HepG2 (cell line): Measurements from ENCODE around the gene MEF2A. TPM values are rescaled to one million over a fixed set of nuclear protein-coding genes. Genes with fewer than 3 reads are reported as not detected.

Experiments
- ADNP ChIP-seq: sonication (generic); formaldehyde crosslinking; IDR thresholded peaks from 2 replicates; pipeline ENCODE4 v1.4.0; 2020; ENCODE audit warnings: missing genetic modification reagents
- ARNTL ChIP-seq: sonication (generic); formaldehyde crosslinking; IDR thresholded peaks from 2 replicates; pipeline ENCODE4 v1.4.0; 2020; ENCODE audit warnings: mild to moderate bottlenecking, missing genetic modification reagents
- MEIS2 ChIP-seq: sonication (generic); formaldehyde crosslinking; IDR thresholded peaks from 2 replicates; pipeline ENCODE4 v1.9.0; 2021; ENCODE audit warnings: mild to moderate bottlenecking, missing genetic modification reagents
- MTF1 ChIP-seq: sonication (generic); formaldehyde crosslinking; IDR thresholded peaks from 2 replicates; pipeline ENCODE4 v1.5.0; 2020; ENCODE audit warnings: missing genetic modification reagents
- SAP130 ChIP-seq: IDR thresholded peaks from 2 replicates; pipeline ENCODE4 v1.6.1; 2016; ENCODE audit warnings: low read depth
- TAF1 ChIP-seq: sonication (generic); formaldehyde crosslinking; IDR thresholded peaks from 2 replicates; pipeline ENCODE4 v1.4.0; 2020; ENCODE audit warnings: missing genetic modification reagents
- XBP1 ChIP-seq: sonication (generic); formaldehyde crosslinking; IDR thresholded peaks from 2 replicates; pipeline ENCODE4 v1.5.0; 2020; ENCODE audit warnings: missing genetic modification reagents
- ZHX2 ChIP-seq, 2 experiments: sonication (generic) in 1 of 2; formaldehyde crosslinking in 1 of 2; IDR thresholded peaks; 2 replicates each; pipeline versions ENCODE4 v1.6.1 to v1.9.0; 2014 to 2022; ENCODE audit warnings: antibody characterized with exemption in 1 of 2, borderline replicate concordance in 1 of 2, inconsistent platforms in 1 of 2, low read depth in 1 of 2, missing genetic modification reagents in 1 of 2
- ZNF280D ChIP-seq: sonication (generic); formaldehyde crosslinking; IDR thresholded peaks from 2 replicates; pipeline ENCODE4 v1.5.1; 2020; ENCODE audit warnings: mild to moderate bottlenecking, missing genetic modification reagents
- ZXDC ChIP-seq: sonication (generic); formaldehyde crosslinking; IDR thresholded peaks from 2 replicates; pipeline ENCODE4 v1.5.0; 2020; ENCODE audit warnings: mild to moderate bottlenecking, missing genetic modification reagents
- polyA plus RNA-seq, 8 experiments: library from polyadenylated mRNA; depleted of rRNA in 3 of 8; stranded (reverse) in 7 of 8; unstranded in 1 of 8; fragments of >200 nt; fragmentation: Illumina TruSeq in 4 of 8; extraction: Trizol in 4 of 8; gene quantifications; 2 replicates each; pipeline versions ENCODE4 v1.2.1 to v1.2.3, GENCODE V29; 2011 to 2016; ENCODE audit warnings: low read depth in 4 of 8, missing spikeins in 1 of 8, mixed read lengths in 1 of 8; ENCODE audit not compliant: insufficient read depth in 1 of 8
- total RNA-seq, 5 experiments: library from RNA; depleted of rRNA; stranded (reverse); fragments of >200 nt; fragmentation: Illumina TruSeq; extraction: Trizol; gene quantifications; 2 replicates each; pipeline ENCODE4 v1.2.3, GENCODE V29; 2016; ENCODE audit warnings: low read depth in 1 of 5

The MEF2A gene
- total and polyA plus RNA-seq, 2 of the 13 experiments (the other 11 are each of a cell fraction or from before 2014, with no cell fraction given) = 15.2 to 24.4 TPM

- 0 out of 2 replicates have a peak, but pooled peaks have one; percentile 19 for TF ChIP-seq MEIS2
- TF ChIP-seq SAP130 (CRISPR knock-in tag) = peak; percentile 59
- no peak for TF ChIP-seq MTF1 (CRISPR knock-in tag)
- TF ChIP-seq ARNTL (CRISPR knock-in tag) = no peak
- no peak for TF ChIP-seq ZHX2 (IDR thresholded peaks at IDR 0.05; ENCODE audit: low read depth)
- TF ChIP-seq ZHX2 (CRISPR knock-in tag; IDR thresholded peaks at IDR 0.05; ENCODE audit: borderline replicate concordance) = no peak
- peak; percentile 69; the same call in 1 of the 2 replicates for TF ChIP-seq TAF1
- TF ChIP-seq ADNP (CRISPR knock-in tag) = no peak
- no peak for TF ChIP-seq ZNF280D (CRISPR knock-in tag)
- no peak for TF ChIP-seq XBP1 (CRISPR knock-in tag)
- TF ChIP-seq ZXDC = no peak
Measured at GRCh38 chr15:99733268-99734039, 167.7 kb downstream of the MEF2A start, which contains the start of gene LYSMD4 (continued).
